Measurements from ENCODE around the gene TTC4. TPM values are rescaled to one million over a fixed set of nuclear protein-coding genes. Genes with fewer than 3 reads are reported as not detected.

The TTC4 gene
- total RNA-seq, 1 donor from 2014 or later: 18.8 TPM

DNA sequence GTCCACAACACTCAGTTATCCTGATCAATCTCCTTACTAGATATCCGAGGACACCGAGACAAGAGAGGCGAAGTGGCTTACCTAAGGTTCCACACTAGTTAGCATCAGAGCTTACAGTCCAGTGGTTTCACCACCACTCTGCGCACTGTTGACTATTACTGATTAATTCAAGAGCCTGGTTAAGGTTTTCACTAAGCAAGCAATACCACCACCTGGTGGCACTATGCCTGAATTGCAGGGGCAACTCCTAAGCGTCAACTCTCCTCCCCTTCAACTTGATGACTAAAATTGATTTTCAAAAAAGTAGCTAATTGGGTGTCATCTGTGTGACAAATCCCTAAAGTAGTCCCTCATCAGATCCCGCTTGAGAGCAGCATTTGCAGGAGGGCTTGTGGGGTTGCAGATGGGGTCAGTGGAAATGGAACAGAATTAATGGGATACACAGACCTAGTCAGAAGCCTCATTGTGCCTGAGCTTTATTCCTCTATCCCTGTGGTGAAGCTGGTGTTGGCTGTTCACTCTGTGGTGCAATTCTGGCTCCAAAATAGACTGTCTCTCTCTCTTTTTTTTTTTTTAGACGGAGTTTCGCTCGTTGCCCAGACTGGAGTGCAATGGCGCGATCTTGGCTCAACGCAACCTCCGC is 76.3 kb downstream of the TTC4 start:
- Histone ChIP-seq H3K9me3 (ENCODE audit: insufficient read depth, low read depth, low read length) (peaks cover 6% of the 10 kb centered on the region), H3K27me3 (ENCODE audit: insufficient read depth, low read length) (peaks cover 9% of the 10 kb centered on the region), H3K4me2 (ENCODE audit: low read length) (no peak overlapping the region), H2AFZ (ENCODE audit: low read depth, low read length) (no peak overlapping the region), H4K20me1 (ENCODE audit: insufficient read depth, low read length) (no peaks in the 10 kb centered on the region), H3K4me3 (ENCODE audit: insufficient read depth, low read depth, low read length) (no peak overlapping the region), H3K79me2 (ENCODE audit: insufficient read depth, low read length) (no peaks in the 10 kb centered on the region), H3K27ac (ENCODE audit: low read depth, low read length) (no peak overlapping the region), H3K36me3 (ENCODE audit: insufficient read depth, low read length) (no peaks in the 10 kb centered on the region), H3K9ac (ENCODE audit: low read length) (no peak overlapping the region), H3K4me1 (ENCODE audit: insufficient read depth, low read length) (no peaks in the 10 kb centered on the region)
- peaks cover 5% of the 10 kb centered on the region for H3K9me3 Mint-ChIP-seq (ENCODE audit: unreplicated experiment)
- TF ChIP-seq EZH2 (IDR thresholded peaks at IDR 0.05; ENCODE audit: insufficient read depth, low read length): no peak
- peak; percentile 56 for TF ChIP-seq CTCF (IDR thresholded peaks at IDR 0.05; ENCODE audit: insufficient read depth, low read depth, low read length)
- H3K4me3 Mint-ChIP-seq (ENCODE audit: unreplicated experiment): no peak overlapping the region
- no peak for DNase-seq (ENCODE audit: low read depth)
- no peak overlapping the region for H3K27ac Mint-ChIP-seq (ENCODE audit: unreplicated experiment)
- H3K27me3 Mint-ChIP-seq (ENCODE audit: low read depth, unreplicated experiment): peaks cover 26% of the 10 kb centered on the region
- peaks cover 9% of the 10 kb centered on the region for H3K4me1 Mint-ChIP-seq (ENCODE audit: low read depth, unreplicated experiment)
- H3K36me3 Mint-ChIP-seq (ENCODE audit: low read depth, unreplicated experiment): peaks cover 1% of the 10 kb centered on the region
- no peak for FAIRE-seq

Other genes starting within 250 kb of the TTC4 start
- gene ACOT11, start 167.6 kb upstream of the TTC4 start, total RNA-seq: 1.5 and 2.7 TPM in 2 replicates
- gene FAM151A, start 92.3 kb upstream of the TTC4 start, total RNA-seq: not detected in 2 replicates
- 0.12 TPM in 1 of 2 replicates, not detected in the other for gene MROH7, start 74.1 kb upstream of the TTC4 start, total RNA-seq
- gene PARS2, start 48.7 kb downstream of the TTC4 start, total RNA-seq: 4.8 and 5.4 TPM in 2 replicates
- not detected in 2 replicates for gene TTC22, start 85.5 kb downstream of the TTC4 start, total RNA-seq
- gene DHCR24, start 171.3 kb downstream of the TTC4 start, total RNA-seq: 116 and 168 TPM in 2 replicates